K562 (cell line): Measurements from ENCODE around the gene TRAIP. TPM values are rescaled to one million over a fixed set of nuclear protein-coding genes. Genes with fewer than 3 reads are reported as not detected.

Experiments used
- CEBPB ChIP-seq: fragments of 450-650 bp; IDR thresholded peaks from 2 replicates; pipeline ENCODE4 v1.6.1; 2016; ENCODE audit warnings: missing genetic modification characterization, missing compliant biosample characterization
- FOXM1 ChIP-seq, 2 experiments: fragments of 450-650 bp in 1 of 2; sonication (generic) in 1 of 2; formaldehyde crosslinking in 1 of 2; IDR thresholded peaks; 2 replicates each; pipeline versions ENCODE4 v1.6.1 to v1.9.0; 2017 to 2022; ENCODE audit warnings: low read depth in 2 of 2, mild to moderate bottlenecking in 2 of 2, missing genetic modification reagents in 1 of 2, moderate library complexity in 1 of 2
- HNRNPH1 ChIP-seq: fragments of 200-400 bp; formaldehyde crosslinking; optimal IDR thresholded peaks from 2 replicates; pipeline ENCODE3; 2017; ENCODE audit warnings: low read depth, mild to moderate bottlenecking, low read length, moderate library complexity
- IFI16 ChIP-seq: fragments of 250-450 bp; sonication (Bioruptor Pico); IDR thresholded peaks from 2 replicates; pipeline ENCODE4 v2.1.2; 2022; ENCODE audit warnings: mild to moderate bottlenecking, inconsistent platforms
- JUNB ChIP-seq: fragments of 450-650 bp; formaldehyde crosslinking; conservative IDR thresholded peaks from 2 replicates; pipeline ENCODE4 v1.4.0; 2020; ENCODE audit warnings: mild to moderate bottlenecking
- KLF6 ChIP-seq: fragments of 250-450 bp; sonication (Bioruptor Pico); IDR thresholded peaks from 2 replicates; pipeline ENCODE4 v1.4.0; 2020; ENCODE audit warnings: mild to moderate bottlenecking, moderate library complexity, borderline replicate concordance
- MYC ChIP-seq, 2 experiments: fragments of 250-450 bp in 1 of 2; sonication (Bioruptor Pico) in 1 of 2; IDR thresholded peaks; 2 replicates each; pipeline versions ENCODE4 v1.5.1 to v1.6.1; 2012 to 2021; ENCODE audit warnings: low read depth in 2 of 2, borderline replicate concordance in 1 of 2, improper control_type of control experiment in 1 of 2, low read length in 1 of 2, mild to moderate bottlenecking in 1 of 2, moderate library complexity in 1 of 2
- NCOA1 ChIP-seq: fragments of 450-650 bp; IDR thresholded peaks from 2 replicates; pipeline ENCODE4 v1.6.1; 2016; ENCODE audit warnings: low read depth
- NCOA6 ChIP-seq: fragments of 450-650 bp; IDR thresholded peaks from 2 replicates; pipeline ENCODE4 v1.6.1; 2017; ENCODE audit warnings: mild to moderate bottlenecking
- POLR2AphosphoS5 ChIP-seq: IDR thresholded peaks from 2 replicates; pipeline ENCODE4 v1.6.1; 2011; ENCODE audit warnings: mild to moderate bottlenecking, low read depth, low read length, moderate library complexity; ENCODE audit not compliant: control insufficient read depth, insufficient read depth
- PTTG1 ChIP-seq: fragments of 450-650 bp; IDR thresholded peaks from 2 replicates; pipeline ENCODE4 v1.6.1; 2016; ENCODE audit warnings: low read depth, mild to moderate bottlenecking, missing genetic modification characterization, missing compliant biosample characterization
- SLC30A9 ChIP-seq: fragments of 250-450 bp; sonication (Bioruptor Pico); IDR thresholded peaks from 2 replicates; pipeline ENCODE4 v1.8.0; 2022; ENCODE audit warnings: mild to moderate bottlenecking, moderate library complexity
- SMAD1 ChIP-seq: fragments of 150-350 bp; IDR thresholded peaks from 2 replicates; pipeline ENCODE4 v1.6.1; 2014; ENCODE audit warnings: low read length, low read depth; ENCODE audit not compliant: partially characterized antibody
- TEAD1 ChIP-seq, 2 experiments: fragments of 450-650 bp in 1 of 2; sonication (generic) in 1 of 2; formaldehyde crosslinking; IDR thresholded peaks; 2 replicates each; pipeline versions ENCODE4 v1.4.0 to v1.8.0; 2020 to 2022; ENCODE audit warnings: mild to moderate bottlenecking in 2 of 2, missing genetic modification reagents in 1 of 2
- ZKSCAN1 ChIP-seq: fragments of 150-350 bp; IDR thresholded peaks from 2 replicates; pipeline ENCODE4 v1.6.1; 2016; ENCODE audit warnings: low read depth, low read length
- ZNF23 ChIP-seq: fragments of 250-450 bp; sonication (Bioruptor Pico); IDR thresholded peaks from 2 replicates; pipeline ENCODE4 v1.4.0; 2020; ENCODE audit warnings: mild to moderate bottlenecking
- ZNF311 ChIP-seq: fragments of 250-450 bp; sonication (Bioruptor Pico); IDR thresholded peaks from 2 replicates; pipeline ENCODE4 v1.4.0; 2020; ENCODE audit warnings: mild to moderate bottlenecking, moderate library complexity
- ZNF324 ChIP-seq: fragments of 250-450 bp; sonication (Bioruptor Pico); IDR thresholded peaks from 2 replicates; pipeline ENCODE4 v1.4.0; 2020; ENCODE audit warnings: mild to moderate bottlenecking
- ZNF696 ChIP-seq: fragments of 250-450 bp; sonication (Bioruptor Pico); conservative IDR thresholded peaks from 2 replicates; pipeline ENCODE4 v1.4.0; 2020; ENCODE audit warnings: mild to moderate bottlenecking, moderate library complexity
- polyA plus RNA-seq, 8 experiments: library from polyadenylated mRNA; depleted of rRNA in 4 of 8; stranded (reverse) in 5 of 8; unstranded in 3 of 8; fragments of >200 nt; fragmentation: Nextera tagmentation in 2 of 8; fragmentation: Illumina TruSeq in 1 of 8; extraction: Ambion mirVana in 2 of 8; extraction: Trizol in 1 of 8; gene quantifications; 2 replicates each; pipeline versions ENCODE4 v1.2.1 to v1.2.3, GENCODE V29; 2011 to 2014; ENCODE audit warnings: inconsistent platforms in 1 of 8, missing spikeins in 1 of 8
- total RNA-seq, 7 experiments: library from RNA; depleted of rRNA in 6 of 7; stranded (reverse); fragments of >200 nt in 6 of 7; fragmentation: Illumina TruSeq in 2 of 7; extraction: Trizol in 2 of 7; gene quantifications; 2 replicates each; pipeline versions ENCODE4 v1.2.1 to v1.2.3, GENCODE V29; 2011 to 2021; ENCODE audit warnings: low replicate concordance in 1 of 7
- TF ChIP-seq, protein P1 (sequence below): IDR thresholded peaks from 2 replicates; pipeline ENCODE4 v1.6.1; 2014; ENCODE audit warnings: antibody characterized with exemption
- TF ChIP-seq, protein P2 (sequence below): IDR thresholded peaks from 2 replicates; pipeline ENCODE4 v1.6.1; 2011; ENCODE audit warnings: borderline replicate concordance, low read depth, mild to moderate bottlenecking, moderate library complexity, low read length; ENCODE audit not compliant: insufficient read depth, poor library complexity, severe bottlenecking

The TRAIP gene
- total and polyA plus RNA-seq, 9 of the 15 experiments (the other 6 are each of a cell fraction or from before 2014, with no cell fraction given), result 14.3 to 38.6 (median 21.2) TPM

DNA sequence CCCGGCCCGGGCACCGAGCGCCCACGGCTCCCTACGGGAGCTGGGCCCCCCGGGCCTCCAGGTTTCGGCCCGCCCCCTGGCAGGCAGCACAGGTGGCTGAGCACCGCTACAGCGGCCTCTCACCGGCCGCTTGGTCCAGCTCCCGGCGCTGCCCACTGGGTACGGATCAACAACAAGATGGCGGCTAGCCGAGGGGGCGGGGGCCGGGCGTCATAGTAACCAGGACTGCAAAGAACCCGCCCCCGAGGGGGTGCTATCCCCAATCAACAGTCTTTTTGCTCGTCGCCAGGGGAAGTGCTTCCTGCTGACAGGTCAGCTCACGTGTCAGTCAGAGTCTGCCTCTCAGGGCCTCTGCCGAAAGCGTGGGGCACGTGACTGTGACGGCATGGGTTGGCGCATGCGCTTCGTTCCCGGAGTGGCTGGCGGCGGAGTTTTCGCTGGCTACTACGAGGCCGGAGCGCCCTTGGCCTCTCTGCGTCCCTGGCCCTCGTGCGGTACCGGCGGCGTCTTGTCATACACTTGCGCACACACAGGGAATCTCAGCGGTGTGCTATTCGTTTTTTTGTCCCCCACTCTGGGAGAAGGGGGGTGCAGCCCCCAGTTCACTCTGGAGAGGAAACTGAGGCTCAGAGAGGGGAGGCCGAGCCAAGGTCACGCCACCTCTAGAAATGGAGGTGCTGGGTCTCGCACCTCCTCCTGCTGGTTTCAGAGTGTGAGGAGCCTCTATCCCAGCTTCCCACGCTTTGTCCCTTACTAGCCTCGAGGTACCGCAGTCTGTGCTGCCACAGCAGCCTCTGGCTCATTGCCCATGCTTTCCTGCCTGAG, 69.8 kb downstream of the TRAIP start, which contains the start of gene IP6K1 (continued):
- TF ChIP-seq IFI16 (no peak), ZNF23 (CRISPR knock-in tag) (no peak), KLF6 (no peak), CEBPB (tag) (no peak), POLR2AphosphoS5 (peak; percentile 47; the same call in 1 of the 2 replicates), NCOA6 (no peak), SMAD1 (no peak), MYC (IDR thresholded peaks at IDR 0.05; ENCODE audit: low read depth, low read length) (peak; percentile 52), MYC (CRISPR knock-in tag; IDR thresholded peaks at IDR 0.05; ENCODE audit: borderline replicate concordance, low read depth) (no peak), ZKSCAN1 (no peak), NCOA1 (no peak), PTTG1 (tag) (no peak), ZNF696 (CRISPR knock-in tag) (no peak), SLC30A9 (CRISPR knock-in tag) (no peak), TEAD1 (CRISPR knock-in tag; IDR thresholded peaks at IDR 0.05) (0 out of 4 replicates have a peak, but pooled peaks of 1 of the 2 experiments have one; percentile 25), ZNF324 (CRISPR knock-in tag) (no peak), FOXM1 (IDR thresholded peaks at IDR 0.05; ENCODE audit: low read depth) (no peak), FOXM1 (CRISPR knock-in tag; IDR thresholded peaks at IDR 0.05; ENCODE audit: low read depth) (no peak), JUNB (no peak), ZNF311 (CRISPR knock-in tag) (no peak), HNRNPH1 (no peak)
- TF ChIP-seq, protein P1, sequence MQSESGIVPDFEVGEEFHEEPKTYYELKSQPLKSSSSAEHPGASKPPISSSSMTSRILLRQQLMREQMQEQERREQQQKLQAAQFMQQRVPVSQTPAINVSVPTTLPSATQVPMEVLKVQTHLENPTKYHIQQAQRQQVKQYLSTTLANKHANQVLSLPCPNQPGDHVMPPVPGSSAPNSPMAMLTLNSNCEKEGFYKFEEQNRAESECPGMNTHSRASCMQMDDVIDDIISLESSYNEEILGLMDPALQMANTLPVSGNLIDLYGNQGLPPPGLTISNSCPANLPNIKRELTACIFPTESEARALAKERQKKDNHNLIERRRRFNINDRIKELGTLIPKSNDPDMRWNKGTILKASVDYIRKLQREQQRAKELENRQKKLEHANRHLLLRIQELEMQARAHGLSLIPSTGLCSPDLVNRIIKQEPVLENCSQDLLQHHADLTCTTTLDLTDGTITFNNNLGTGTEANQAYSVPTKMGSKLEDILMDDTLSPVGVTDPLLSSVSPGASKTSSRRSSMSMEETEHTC, result peak; percentile 82
- TF ChIP-seq, protein P2, sequence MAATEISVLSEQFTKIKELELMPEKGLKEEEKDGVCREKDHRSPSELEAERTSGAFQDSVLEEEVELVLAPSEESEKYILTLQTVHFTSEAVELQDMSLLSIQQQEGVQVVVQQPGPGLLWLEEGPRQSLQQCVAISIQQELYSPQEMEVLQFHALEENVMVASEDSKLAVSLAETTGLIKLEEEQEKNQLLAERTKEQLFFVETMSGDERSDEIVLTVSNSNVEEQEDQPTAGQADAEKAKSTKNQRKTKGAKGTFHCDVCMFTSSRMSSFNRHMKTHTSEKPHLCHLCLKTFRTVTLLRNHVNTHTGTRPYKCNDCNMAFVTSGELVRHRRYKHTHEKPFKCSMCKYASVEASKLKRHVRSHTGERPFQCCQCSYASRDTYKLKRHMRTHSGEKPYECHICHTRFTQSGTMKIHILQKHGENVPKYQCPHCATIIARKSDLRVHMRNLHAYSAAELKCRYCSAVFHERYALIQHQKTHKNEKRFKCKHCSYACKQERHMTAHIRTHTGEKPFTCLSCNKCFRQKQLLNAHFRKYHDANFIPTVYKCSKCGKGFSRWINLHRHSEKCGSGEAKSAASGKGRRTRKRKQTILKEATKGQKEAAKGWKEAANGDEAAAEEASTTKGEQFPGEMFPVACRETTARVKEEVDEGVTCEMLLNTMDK, result no peak
